ENCODE measurements around the gene SUMO2. TPM values are rescaled to one million over a fixed set of nuclear protein-coding genes. Genes with fewer than 3 reads are reported as not detected.

Gene SUMO2
- total and polyA plus RNA-seq, 2 of the 13 experiments (the other 11 are each of a cell fraction or from before 2014, with no cell fraction given), result 337 to 553 TPM

- TF ChIP-seq, protein P1, sequence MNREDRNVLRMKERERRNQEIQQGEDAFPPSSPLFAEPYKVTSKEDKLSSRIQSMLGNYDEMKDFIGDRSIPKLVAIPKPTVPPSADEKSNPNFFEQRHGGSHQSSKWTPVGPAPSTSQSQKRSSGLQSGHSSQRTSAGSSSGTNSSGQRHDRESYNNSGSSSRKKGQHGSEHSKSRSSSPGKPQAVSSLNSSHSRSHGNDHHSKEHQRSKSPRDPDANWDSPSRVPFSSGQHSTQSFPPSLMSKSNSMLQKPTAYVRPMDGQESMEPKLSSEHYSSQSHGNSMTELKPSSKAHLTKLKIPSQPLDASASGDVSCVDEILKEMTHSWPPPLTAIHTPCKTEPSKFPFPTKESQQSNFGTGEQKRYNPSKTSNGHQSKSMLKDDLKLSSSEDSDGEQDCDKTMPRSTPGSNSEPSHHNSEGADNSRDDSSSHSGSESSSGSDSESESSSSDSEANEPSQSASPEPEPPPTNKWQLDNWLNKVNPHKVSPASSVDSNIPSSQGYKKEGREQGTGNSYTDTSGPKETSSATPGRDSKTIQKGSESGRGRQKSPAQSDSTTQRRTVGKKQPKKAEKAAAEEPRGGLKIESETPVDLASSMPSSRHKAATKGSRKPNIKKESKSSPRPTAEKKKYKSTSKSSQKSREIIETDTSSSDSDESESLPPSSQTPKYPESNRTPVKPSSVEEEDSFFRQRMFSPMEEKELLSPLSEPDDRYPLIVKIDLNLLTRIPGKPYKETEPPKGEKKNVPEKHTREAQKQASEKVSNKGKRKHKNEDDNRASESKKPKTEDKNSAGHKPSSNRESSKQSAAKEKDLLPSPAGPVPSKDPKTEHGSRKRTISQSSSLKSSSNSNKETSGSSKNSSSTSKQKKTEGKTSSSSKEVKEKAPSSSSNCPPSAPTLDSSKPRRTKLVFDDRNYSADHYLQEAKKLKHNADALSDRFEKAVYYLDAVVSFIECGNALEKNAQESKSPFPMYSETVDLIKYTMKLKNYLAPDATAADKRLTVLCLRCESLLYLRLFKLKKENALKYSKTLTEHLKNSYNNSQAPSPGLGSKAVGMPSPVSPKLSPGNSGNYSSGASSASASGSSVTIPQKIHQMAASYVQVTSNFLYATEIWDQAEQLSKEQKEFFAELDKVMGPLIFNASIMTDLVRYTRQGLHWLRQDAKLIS (CRISPR knock-in tag; IDR thresholded peaks at IDR 0.05), result no peak
- peak; percentile 60 for TF ChIP-seq STAG1 (CRISPR knock-in tag; IDR thresholded peaks at IDR 0.05)
- TF ChIP-seq FOXJ3 (CRISPR knock-in tag; IDR thresholded peaks at IDR 0.05; ENCODE audit: borderline replicate concordance), result no peak
- TF ChIP-seq, protein P2, sequence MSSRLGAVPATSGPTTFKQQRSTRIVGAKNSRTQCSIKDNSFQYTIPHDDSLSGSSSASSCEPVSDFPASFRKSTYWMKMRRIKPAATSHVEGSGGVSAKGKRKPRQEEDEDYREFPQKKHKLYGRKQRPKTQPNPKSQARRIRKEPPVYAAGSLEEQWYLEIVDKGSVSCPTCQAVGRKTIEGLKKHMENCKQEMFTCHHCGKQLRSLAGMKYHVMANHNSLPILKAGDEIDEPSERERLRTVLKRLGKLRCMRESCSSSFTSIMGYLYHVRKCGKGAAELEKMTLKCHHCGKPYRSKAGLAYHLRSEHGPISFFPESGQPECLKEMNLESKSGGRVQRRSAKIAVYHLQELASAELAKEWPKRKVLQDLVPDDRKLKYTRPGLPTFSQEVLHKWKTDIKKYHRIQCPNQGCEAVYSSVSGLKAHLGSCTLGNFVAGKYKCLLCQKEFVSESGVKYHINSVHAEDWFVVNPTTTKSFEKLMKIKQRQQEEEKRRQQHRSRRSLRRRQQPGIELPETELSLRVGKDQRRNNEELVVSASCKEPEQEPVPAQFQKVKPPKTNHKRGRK (CRISPR knock-in tag; IDR thresholded peaks at IDR 0.05), result no peak
- no peak for TF ChIP-seq KLF9 (CRISPR knock-in tag; IDR thresholded peaks at IDR 0.05; ENCODE audit: low read depth)
- peak; percentile 54; the same call in 1 of the 2 replicates for TF ChIP-seq ONECUT2 (CRISPR knock-in tag; IDR thresholded peaks at IDR 0.05)
- no peak for TF ChIP-seq CEBPB (IDR thresholded peaks at IDR 0.05; ENCODE audit: borderline replicate concordance, low read depth, low read length)
- TF ChIP-seq TRIM24 (CRISPR knock-in tag; IDR thresholded peaks at IDR 0.05), result no peak
- TF ChIP-seq ZNF75D (CRISPR knock-in tag; IDR thresholded peaks at IDR 0.05; ENCODE audit: borderline replicate concordance), result no peak
- TF ChIP-seq, protein P3, sequence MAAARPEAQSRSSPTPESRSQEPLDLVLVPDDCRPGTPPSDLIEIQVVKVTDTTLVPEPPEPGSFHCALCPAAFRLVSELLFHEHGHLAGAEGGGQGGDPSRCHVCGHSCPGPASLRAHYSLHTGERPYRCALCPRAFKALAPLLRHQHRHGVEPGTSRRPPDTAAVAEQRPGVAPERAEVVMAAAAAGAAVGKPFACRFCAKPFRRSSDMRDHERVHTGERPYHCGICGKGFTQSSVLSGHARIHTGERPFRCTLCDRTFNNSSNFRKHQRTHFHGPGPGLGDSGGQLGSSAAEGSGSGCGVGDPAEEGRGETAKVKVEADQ (CRISPR knock-in tag; IDR thresholded peaks at IDR 0.05; ENCODE audit: borderline replicate concordance), result peak; percentile 83; the same call in 1 of the 2 replicates
- TF ChIP-seq ZNF44 (CRISPR knock-in tag; IDR thresholded peaks at IDR 0.05), result no peak
- peak; percentile 14; the same call in 1 of the 2 replicates for TF ChIP-seq ZSCAN29 (CRISPR knock-in tag; conservative IDR thresholded peaks at IDR 0.05)
- TF ChIP-seq ETV5 (CRISPR knock-in tag; IDR thresholded peaks at IDR 0.05; ENCODE audit: borderline replicate concordance), result peak; percentile 97
- peak; percentile 97 for TF ChIP-seq BHLHE40 (IDR thresholded peaks at IDR 0.05; ENCODE audit: low read length)
- TF ChIP-seq SCMH1 (CRISPR knock-in tag; IDR thresholded peaks at IDR 0.05; ENCODE audit: borderline replicate concordance), result no peak
- TF ChIP-seq ZNF83 (CRISPR knock-in tag; IDR thresholded peaks at IDR 0.05; ENCODE audit: borderline replicate concordance), result 0 out of 2 replicates have a peak, but pooled peaks have one; percentile 57
- TF ChIP-seq PAWR (CRISPR knock-in tag; IDR thresholded peaks at IDR 0.05; ENCODE audit: borderline replicate concordance), result 0 out of 2 replicates have a peak, but pooled peaks have one; percentile 44
- TF ChIP-seq ZNF34 (CRISPR knock-in tag; IDR thresholded peaks at IDR 0.05; ENCODE audit: borderline replicate concordance), result 0 out of 2 replicates have a peak, but pooled peaks have one; percentile 70
- TF ChIP-seq, protein P4, sequence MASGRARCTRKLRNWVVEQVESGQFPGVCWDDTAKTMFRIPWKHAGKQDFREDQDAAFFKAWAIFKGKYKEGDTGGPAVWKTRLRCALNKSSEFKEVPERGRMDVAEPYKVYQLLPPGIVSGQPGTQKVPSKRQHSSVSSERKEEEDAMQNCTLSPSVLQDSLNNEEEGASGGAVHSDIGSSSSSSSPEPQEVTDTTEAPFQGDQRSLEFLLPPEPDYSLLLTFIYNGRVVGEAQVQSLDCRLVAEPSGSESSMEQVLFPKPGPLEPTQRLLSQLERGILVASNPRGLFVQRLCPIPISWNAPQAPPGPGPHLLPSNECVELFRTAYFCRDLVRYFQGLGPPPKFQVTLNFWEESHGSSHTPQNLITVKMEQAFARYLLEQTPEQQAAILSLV (CRISPR knock-in tag; IDR thresholded peaks at IDR 0.05; ENCODE audit: borderline replicate concordance), result peak; percentile 86; the same call in 1 of the 2 replicates
Measured at GRCh38 chr17:75131278-75132017, 51.3 kb downstream of the SUMO2 start, which contains the start of gene NT5C (continued).

All from HepG2 (cell line).